ENCODE measurements around the gene PTPRQ. TPM values are rescaled to one million over a fixed set of nuclear protein-coding genes. Genes with fewer than 3 reads are reported as not detected.

The PTPRQ gene
- total RNA-seq (2021) (not detected in 3 replicates), Bru-seq, nascent RNA (percentile 7 among the genes with signal in this experiment)
- long read RNA-seq, experiment 1, result 0 reads
- long read RNA-seq, experiment 2, result 0 reads
- long read RNA-seq, experiment 3, result 0 reads

GRCh38 chr12:80443974-80444666 lies at the start of gene PTPRQ:
Gene PTPRQ (plus strand): TSS chr12:80444235. CDS start chr12:80444346, 111 bp downstream.
- TF ChIP-seq CREB1 (CRISPR knock-in tag; IDR thresholded peaks at IDR 0.05), result no peak
- no peak for TF ChIP-seq HMGXB4 (CRISPR knock-in tag; IDR thresholded peaks at IDR 0.05)
- TF ChIP-seq ZNF423 (CRISPR knock-in tag; IDR thresholded peaks at IDR 0.05), result no peak
- no peak for TF ChIP-seq HMGA2 (CRISPR knock-in tag; IDR thresholded peaks at IDR 0.05)
- TF ChIP-seq FOXP1 (CRISPR knock-in tag; IDR thresholded peaks at IDR 0.05; ENCODE audit: borderline replicate concordance), result no peak
- no peak for TF ChIP-seq USF2 (CRISPR knock-in tag; IDR thresholded peaks at IDR 0.05)
- TF ChIP-seq PRRX2 (CRISPR knock-in tag; IDR thresholded peaks at IDR 0.05), result no peak
- TF ChIP-seq NFE2L1 (CRISPR knock-in tag; IDR thresholded peaks at IDR 0.05), result no peak
- no peak for TF ChIP-seq SMAD3 (CRISPR knock-in tag; IDR thresholded peaks at IDR 0.05; ENCODE audit: borderline replicate concordance)
- Mint-ChIP-seq H3K4me3 (no peak within 1 kb of the TSS), H3K9me3 (peaks cover 15% of the 10 kb centered on the region), H3K27ac (no peak within 1 kb of the TSS), H3K36me3 (no peaks in the 10 kb centered on the region), H3K4me1 (no peaks in the 10 kb centered on the region), H3K27me3 (ENCODE audit: low read depth) (no peaks in the 10 kb centered on the region)
- DNase-seq (ENCODE audit: low spot score) (no peak), ATAC-seq (no peak)
- ChIA-PET CTCF (no interaction called here), POLR2A (no interaction called here)

GRCh38 chr12:80400571-80400991 lies 43.5 kb upstream of the PTPRQ start:
- CTCF ChIA-PET, result interaction anchor here (0.8 to 1.5 kb wide), 2 partner anchors 205 to 232 kb away, joined by 3 to 6 read pairs; no protein-coding TSS in a partner anchor
- peaks cover 4% of the 10 kb centered on the region for H3K4me1 Mint-ChIP-seq
- ATAC-seq, result peak; percentile 81
- no peak overlapping the region for H3K4me3 Mint-ChIP-seq
- H3K9me3 Mint-ChIP-seq, result no peaks in the 10 kb centered on the region
- peak; percentile 15 for DNase-seq (ENCODE audit: low spot score)
- no peaks in the 10 kb centered on the region for H3K27me3 Mint-ChIP-seq (ENCODE audit: low read depth)
- no peaks in the 10 kb centered on the region for H3K36me3 Mint-ChIP-seq
- POLR2A ChIA-PET, result no interaction called here
- no peak overlapping the region for H3K27ac Mint-ChIP-seq
- TF ChIP-seq TCF7 (CRISPR knock-in tag; IDR thresholded peaks at IDR 0.05; ENCODE audit: low read depth), result no peak
- no peak for TF ChIP-seq ZNF281 (CRISPR knock-in tag; IDR thresholded peaks at IDR 0.05)

GRCh38 chr12:80401191-80401590 lies 42.8 kb upstream of the PTPRQ start:
- no peak for DNase-seq (ENCODE audit: low spot score)
- ChIA-PET CTCF (interaction anchor here (0.8 kb wide), 1 partner anchor 206 kb away, joined by 3 read pairs; no protein-coding TSS in a partner anchor), POLR2A (no interaction called here)
- Mint-ChIP-seq H3K27ac (no peak overlapping the region), H3K36me3 (no peaks in the 10 kb centered on the region), H3K4me3 (no peak overlapping the region), H3K27me3 (ENCODE audit: low read depth) (no peaks in the 10 kb centered on the region), H3K9me3 (no peaks in the 10 kb centered on the region), H3K4me1 (peaks cover 4% of the 10 kb centered on the region)
- TF ChIP-seq ZNF138 (CRISPR knock-in tag; conservative IDR thresholded peaks at IDR 0.05) (no peak), AFF4 (CRISPR knock-in tag; IDR thresholded peaks at IDR 0.05; ENCODE audit: borderline replicate concordance) (no peak), CREM (CRISPR knock-in tag; IDR thresholded peaks at IDR 0.05) (no peak), FOXK1 (CRISPR knock-in tag; IDR thresholded peaks at IDR 0.05) (no peak), E2F1 (CRISPR knock-in tag; IDR thresholded peaks at IDR 0.05) (no peak), NR2C2 (CRISPR knock-in tag; IDR thresholded peaks at IDR 0.05) (no peak)
- ATAC-seq, result no peak
